Panc1 (cell line): ENCODE data around the gene APOA5. TPM values are rescaled to one million over a fixed set of nuclear protein-coding genes. Genes with fewer than 3 reads are reported as not detected.

Experiments used
- ATAC-seq: fragments of 200-7000 bp; cut with Tn5 transposase; 2 replicates; pipeline ENCODE4 v1.9.1; 2020; ENCODE audit warnings: mild to moderate bottlenecking, moderate library complexity
- BruUV-seq: library from RNA; stranded (reverse); fragments of 400-500 nt; replicated peaks from 2 replicates; lab custom pipeline; 2021; lab: Mats Ljungman, UMichigan
- CTCF ChIA-PET: fragments of 300-600 bp; sonication (Branson Sonifier 250); formaldehyde crosslinking; loops from one replicate; lab custom pipeline; 2022; ENCODE audit warnings: antibody characterized with exemption; lab: Charles Lee
- POLR2A ChIA-PET: fragments of 300-600 bp; sonication (Branson Sonifier 250); formaldehyde crosslinking; loops from one replicate; lab custom pipeline; 2022; ENCODE audit warnings: antibody characterized with exemption; lab: Charles Lee
- DNase-seq: peaks from one replicate; pipeline ENCODE4 v3.0.0-alpha.2; 2010; ENCODE audit warnings: low read depth, low spot score
- H3K27ac ChIP-seq: 2 replicates; pipeline ENCODE4 v1.5.1; 2011; ENCODE audit warnings: mild to moderate bottlenecking, low read length, inconsistent platforms
- H3K27me3 ChIP-seq: fragments of 200-500 bp; sonication (Bioruptor generic); 2 replicates; pipeline ENCODE4 v1.6.0; 2014; ENCODE audit warnings: low read length, inconsistent platforms; ENCODE audit not compliant: control insufficient read depth, insufficient read depth
- H3K36me3 ChIP-seq: fragments of 200-500 bp; sonication (Bioruptor generic); 2 replicates; pipeline ENCODE4 v1.5.1; 2014; ENCODE audit warnings: inconsistent platforms, mild to moderate bottlenecking, low read length, moderate library complexity; ENCODE audit not compliant: control insufficient read depth, insufficient read depth
- H3K4me1 ChIP-seq: 2 replicates; pipeline ENCODE4 v1.5.1; 2011; ENCODE audit warnings: inconsistent platforms, mild to moderate bottlenecking, low read length, moderate library complexity; ENCODE audit not compliant: control insufficient read depth, insufficient read depth
- H3K4me3 ChIP-seq, 2 experiments: 2 replicates each; pipeline ENCODE4 v1.5.1; 2011 to 2012; ENCODE audit warnings: low read depth in 2 of 2, low read length in 2 of 2, mild to moderate bottlenecking in 2 of 2, inconsistent platforms in 1 of 2, moderate library complexity in 1 of 2
- H3K9me3 ChIP-seq: fragments of 200-500 bp; sonication (Bioruptor generic); 2 replicates; pipeline ENCODE4 v1.5.1; 2014; ENCODE audit warnings: low read depth, mild to moderate bottlenecking, inconsistent platforms, low read length, moderate library complexity; ENCODE audit not compliant: control insufficient read depth, insufficient read depth
- POLR2AphosphoS5 ChIP-seq: IDR thresholded peaks from 2 replicates; pipeline ENCODE4 v1.6.1; 2012; ENCODE audit warnings: mild to moderate bottlenecking, low read depth, low read length, moderate library complexity
- REST ChIP-seq, 2 experiments: IDR thresholded peaks; 2 replicates each; pipeline ENCODE4 v1.6.1; 2011 to 2012; ENCODE audit warnings: low read depth in 2 of 2, control low read depth in 1 of 2, low read length in 1 of 2, mild to moderate bottlenecking in 1 of 2, moderate library complexity in 1 of 2; ENCODE audit not compliant: insufficient read depth in 1 of 2
- SIN3A ChIP-seq: IDR thresholded peaks from 2 replicates; pipeline ENCODE4 v1.6.1; 2012; ENCODE audit warnings: low read depth, mild to moderate bottlenecking, low read length, moderate library complexity, borderline replicate concordance; ENCODE audit not compliant: insufficient read depth
- TCF7L2 ChIP-seq: IDR thresholded peaks from 2 replicates; pipeline ENCODE4 v1.6.1; 2011; ENCODE audit warnings: mild to moderate bottlenecking, low read depth, low read length, inconsistent platforms
- in situ Hi-C: cut with HindIII; loops from 2 replicates; pipeline ENCODE4 v1.10.0; 2016; ENCODE audit warnings: low sequenced_read_pairs, low pct_unique_long_range_greater_than_20kb
- intact Hi-C: fragments of 100-400 bp; cut with micrococcal nuclease; formaldehyde crosslinking; loops from one replicate; pipeline ENCODE4 v1.10.0; 2022; ENCODE audit not compliant: unreplicated experiment
- total RNA-seq: library from RNA; stranded (reverse); gene quantifications from one replicate; pipeline ENCODE4 v1.2.1, GENCODE V29; 2021; ENCODE audit not compliant: unreplicated experiment
- TF ChIP-seq, protein P1 (sequence below): fragments of 450-650 bp; IDR thresholded peaks from 2 replicates; pipeline ENCODE4 v1.5.1; 2017; ENCODE audit warnings: mild to moderate bottlenecking

APOA5 gene
- total RNA-seq, 1 experiment from 2014 or later: 0.39 TPM

DNA sequence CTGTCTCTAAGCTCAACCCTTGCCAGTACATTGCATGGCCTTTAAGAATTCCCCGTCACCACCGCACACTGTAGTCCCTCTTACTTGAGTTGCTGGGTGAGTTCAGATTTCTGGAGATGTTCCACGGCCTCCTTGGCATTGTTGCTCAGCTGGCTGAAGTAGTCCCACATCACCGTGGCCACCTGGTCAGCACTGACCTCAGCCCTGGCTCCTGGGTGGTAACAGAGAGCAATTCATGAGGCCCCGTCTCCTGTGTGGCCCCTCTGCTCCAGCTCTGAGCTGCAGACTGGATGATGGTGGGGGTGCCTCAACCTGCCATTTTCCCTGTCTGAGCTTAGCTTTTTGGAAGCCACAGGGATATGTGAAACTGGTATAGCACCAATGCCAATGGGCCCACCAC is 30.9 kb upstream of the APOA5 start:
- no peak for ATAC-seq
- Histone ChIP-seq H3K4me1 (no peaks in the 10 kb centered on the region), H3K36me3 (no peaks in the 10 kb centered on the region), H3K9me3 (no peaks in the 10 kb centered on the region), H3K27ac (no peak overlapping the region), H3K4me3 (no peak overlapping the region), H3K27me3 (no peaks in the 10 kb centered on the region)
- intact Hi-C loops: no loop called here
- in situ Hi-C loops: no loop called here
- no peak for TF ChIP-seq TCF7L2
- no peak for TF ChIP-seq POLR2AphosphoS5
- TF ChIP-seq REST (IDR thresholded peaks at IDR 0.05; ENCODE audit: insufficient read depth in 1 of 2, low read depth in 2 of 2, low read length in 1 of 2): no peak
- TF ChIP-seq, protein P1, sequence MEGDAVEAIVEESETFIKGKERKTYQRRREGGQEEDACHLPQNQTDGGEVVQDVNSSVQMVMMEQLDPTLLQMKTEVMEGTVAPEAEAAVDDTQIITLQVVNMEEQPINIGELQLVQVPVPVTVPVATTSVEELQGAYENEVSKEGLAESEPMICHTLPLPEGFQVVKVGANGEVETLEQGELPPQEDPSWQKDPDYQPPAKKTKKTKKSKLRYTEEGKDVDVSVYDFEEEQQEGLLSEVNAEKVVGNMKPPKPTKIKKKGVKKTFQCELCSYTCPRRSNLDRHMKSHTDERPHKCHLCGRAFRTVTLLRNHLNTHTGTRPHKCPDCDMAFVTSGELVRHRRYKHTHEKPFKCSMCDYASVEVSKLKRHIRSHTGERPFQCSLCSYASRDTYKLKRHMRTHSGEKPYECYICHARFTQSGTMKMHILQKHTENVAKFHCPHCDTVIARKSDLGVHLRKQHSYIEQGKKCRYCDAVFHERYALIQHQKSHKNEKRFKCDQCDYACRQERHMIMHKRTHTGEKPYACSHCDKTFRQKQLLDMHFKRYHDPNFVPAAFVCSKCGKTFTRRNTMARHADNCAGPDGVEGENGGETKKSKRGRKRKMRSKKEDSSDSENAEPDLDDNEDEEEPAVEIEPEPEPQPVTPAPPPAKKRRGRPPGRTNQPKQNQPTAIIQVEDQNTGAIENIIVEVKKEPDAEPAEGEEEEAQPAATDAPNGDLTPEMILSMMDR: no peak
- CTCF ChIA-PET: interaction anchor here (1.9 kb wide), 1 partner anchor 13 kb away, joined by 5 read pairs; no protein-coding TSS in a partner anchor
- no peak for DNase-seq
- BruUV-seq: no TSS peak
- POLR2A ChIA-PET: interaction anchor here (0.5 to 0.9 kb wide), 2 partner anchors 13 to 296 kb away, joined by 3 to 4 read pairs; no protein-coding TSS in a partner anchor

GRCh38 chr11:116821050-116821918 is 29.6 kb upstream of the APOA5 start:
- Histone ChIP-seq H3K36me3 (no peaks in the 10 kb centered on the region), H3K27me3 (no peaks in the 10 kb centered on the region), H3K4me3 (no peak overlapping the region), H3K4me1 (no peaks in the 10 kb centered on the region), H3K9me3 (no peaks in the 10 kb centered on the region), H3K27ac (no peak overlapping the region)
- CTCF ChIA-PET: interaction anchor here (0.7 to 1.7 kb wide), 2 partner anchors 14 to 30 kb away, joined by 6 read pairs; partner anchors contain the start of gene APOA5
- intact Hi-C loops: no loop called here
- POLR2A ChIA-PET: no interaction called here
- TF ChIP-seq POLR2AphosphoS5 (no peak), REST (IDR thresholded peaks at IDR 0.05; ENCODE audit: insufficient read depth in 1 of 2, low read depth in 2 of 2, low read length in 1 of 2) (no peak), SIN3A (no peak), TCF7L2 (no peak)
- TF ChIP-seq, protein P1: no peak
- BruUV-seq: no TSS peak
- ATAC-seq (no peak), DNase-seq (no peak)
- in situ Hi-C loops: no loop called here
